DMS153 treated with DMSO at 0.1 percent for 48 hours (cell line): ENCODE results near the gene DCHS2.

Experiments used
- DNase-seq: peaks from one replicate; lab custom pipeline; 2025; ENCODE audit not compliant: unreplicated experiment; lab: John Stamatoyannopoulos, UW

Gene DCHS2

GRCh38 chr4:154455111-154455510 is 36.5 kb downstream of the DCHS2 start:
- DNase-seq, result no peak

GRCh38 chr4:154454710-154455109 is 36.9 kb downstream of the DCHS2 start:
- no peak for DNase-seq

GRCh38 chr4:154452798-154453346 is 38.7 kb downstream of the DCHS2 start:
- no peak for DNase-seq

GRCh38 chr4:154450966-154451365 is 40.6 kb downstream of the DCHS2 start:
- DNase-seq, result no peak

GRCh38 chr4:154444958-154445357 is 46.6 kb downstream of the DCHS2 start:
- DNase-seq, result no peak

- DNase-seq, result no peak
Measured at GRCh38 chr4:154441982-154442381, 49.6 kb downstream of the DCHS2 start.

GRCh38 chr4:154441124-154441523 is 50.5 kb downstream of the DCHS2 start:
- DNase-seq, result no peak

- DNase-seq, result no peak
Measured at GRCh38 chr4:154439224-154439623, 52.4 kb downstream of the DCHS2 start.

- no peak for DNase-seq
Measured at GRCh38 chr4:154435895-154436294, 55.7 kb downstream of the DCHS2 start.

GRCh38 chr4:154433543-154433942 is 58.1 kb downstream of the DCHS2 start:
- no peak for DNase-seq

GRCh38 chr4:154429176-154429575 is 62.4 kb downstream of the DCHS2 start:
- no peak for DNase-seq

- no peak for DNase-seq
Measured at GRCh38 chr4:154427149-154427548, 64.5 kb downstream of the DCHS2 start.

GRCh38 chr4:154425514-154425913 is 66.1 kb downstream of the DCHS2 start:
- no peak for DNase-seq

GRCh38 chr4:154424810-154425484 is 66.7 kb downstream of the DCHS2 start:
- no peak for DNase-seq

- DNase-seq, result no peak
Measured at GRCh38 chr4:154422152-154422551, 69.4 kb downstream of the DCHS2 start.

GRCh38 chr4:154421618-154422017 is 70.0 kb downstream of the DCHS2 start:
- no peak for DNase-seq

GRCh38 chr4:154417373-154417673 is 74.3 kb downstream of the DCHS2 start:
- DNase-seq, result no peak

- DNase-seq, result no peak
Measured at GRCh38 chr4:154416190-154416547, 75.4 kb downstream of the DCHS2 start.

- DNase-seq, result no peak
Measured at GRCh38 chr4:154415313-154415712, 76.3 kb downstream of the DCHS2 start.

- DNase-seq, result no peak
Measured at GRCh38 chr4:154414796-154415195, 76.8 kb downstream of the DCHS2 start.

GRCh38 chr4:154414371-154414770 is 77.2 kb downstream of the DCHS2 start:
- DNase-seq, result no peak

- DNase-seq, result no peak
Measured at GRCh38 chr4:154407443-154407842, 84.2 kb downstream of the DCHS2 start.

- no peak for DNase-seq
Measured at GRCh38 chr4:154406018-154406795, 85.4 kb downstream of the DCHS2 start.
